ENCODE measurements around the gene RIMS4. TPM values are rescaled to one million over a fixed set of nuclear protein-coding genes. Genes with fewer than 3 reads are reported as not detected.

Gene RIMS4
- total RNA-seq, 1 donor = 0.36 TPM

GRCh38 chr20:44704551-44704971 is 105.8 kb downstream of the RIMS4 start:
- Histone ChIP-seq H3K4me3 (ENCODE audit: insufficient read depth, low read length) (no peak overlapping the region), H3K4me1 (ENCODE audit: insufficient read depth, low read length) (peaks cover 64% of the 10 kb centered on the region), H3K36me3 (ENCODE audit: insufficient read depth, low read length) (no peaks in the 10 kb centered on the region), H4K20me1 (ENCODE audit: insufficient read depth, low read length) (no peaks in the 10 kb centered on the region), H3K79me2 (ENCODE audit: insufficient read depth, low read length) (no peaks in the 10 kb centered on the region), H2AFZ (ENCODE audit: low read length) (peak overlapping the region; percentile 33), H3K4me2 (ENCODE audit: insufficient read depth, low read length) (no peak overlapping the region), H3K27me3 (ENCODE audit: insufficient read depth, low read length) (no peaks in the 10 kb centered on the region), H3K9me3 (ENCODE audit: low read depth, low read length) (no peaks in the 10 kb centered on the region), H3K27ac (ENCODE audit: low read depth, low read length) (peak overlapping the region; percentile 49)
- peak; percentile 92 for DNase-seq (ENCODE audit: insufficient read length, low spot score, missing footprints)
- TF ChIP-seq CTCF (IDR thresholded peaks at IDR 0.05; ENCODE audit: extremely low read depth, low read depth, low read length) = no peak

- Histone ChIP-seq H3K27ac (ENCODE audit: low read depth, low read length) (peak overlapping the region; percentile 49), H3K79me2 (ENCODE audit: insufficient read depth, low read length) (no peaks in the 10 kb centered on the region), H3K4me2 (ENCODE audit: insufficient read depth, low read length) (no peak overlapping the region), H3K9me3 (ENCODE audit: low read depth, low read length) (no peaks in the 10 kb centered on the region), H4K20me1 (ENCODE audit: insufficient read depth, low read length) (no peaks in the 10 kb centered on the region), H3K27me3 (ENCODE audit: insufficient read depth, low read length) (no peaks in the 10 kb centered on the region), H3K36me3 (ENCODE audit: insufficient read depth, low read length) (no peaks in the 10 kb centered on the region), H3K4me1 (ENCODE audit: insufficient read depth, low read length) (peaks cover 64% of the 10 kb centered on the region), H3K4me3 (ENCODE audit: insufficient read depth, low read length) (no peak overlapping the region), H2AFZ (ENCODE audit: low read length) (peak overlapping the region; percentile 33)
- TF ChIP-seq CTCF (IDR thresholded peaks at IDR 0.05; ENCODE audit: extremely low read depth, low read depth, low read length) = no peak
- DNase-seq (ENCODE audit: insufficient read length, low spot score, missing footprints) = no peak
Measured at GRCh38 chr20:44703956-44704488, 106.3 kb downstream of the RIMS4 start.

- Histone ChIP-seq H3K4me1 (ENCODE audit: insufficient read depth, low read length) (peaks cover 64% of the 10 kb centered on the region), H4K20me1 (ENCODE audit: insufficient read depth, low read length) (no peaks in the 10 kb centered on the region), H3K27ac (ENCODE audit: low read depth, low read length) (peak overlapping the region; percentile 49), H3K9me3 (ENCODE audit: low read depth, low read length) (no peaks in the 10 kb centered on the region), H3K36me3 (ENCODE audit: insufficient read depth, low read length) (no peaks in the 10 kb centered on the region), H3K79me2 (ENCODE audit: insufficient read depth, low read length) (no peaks in the 10 kb centered on the region), H3K27me3 (ENCODE audit: insufficient read depth, low read length) (no peaks in the 10 kb centered on the region), H3K4me3 (ENCODE audit: insufficient read depth, low read length) (no peak overlapping the region), H2AFZ (ENCODE audit: low read length) (no peak overlapping the region), H3K4me2 (ENCODE audit: insufficient read depth, low read length) (peak overlapping the region; percentile 46)
- no peak for DNase-seq (ENCODE audit: insufficient read length, low spot score, missing footprints)
- TF ChIP-seq CTCF (IDR thresholded peaks at IDR 0.05; ENCODE audit: extremely low read depth, low read depth, low read length) = no peak
Measured at GRCh38 chr20:44703183-44703925, 107.0 kb downstream of the RIMS4 start.

GRCh38 chr20:44702776-44703175 is 107.6 kb downstream of the RIMS4 start:
- H3K36me3 ChIP-seq (ENCODE audit: insufficient read depth, low read length) = no peaks in the 10 kb centered on the region
- H3K27ac ChIP-seq (ENCODE audit: low read depth, low read length) = peak overlapping the region; percentile 53
- H3K9me3 ChIP-seq (ENCODE audit: low read depth, low read length) = no peaks in the 10 kb centered on the region
- H3K27me3 ChIP-seq (ENCODE audit: insufficient read depth, low read length) = no peaks in the 10 kb centered on the region
- no peaks in the 10 kb centered on the region for H3K79me2 ChIP-seq (ENCODE audit: insufficient read depth, low read length)
- no peak overlapping the region for H2AFZ ChIP-seq (ENCODE audit: low read length)
- no peak overlapping the region for H3K4me3 ChIP-seq (ENCODE audit: insufficient read depth, low read length)
- no peaks in the 10 kb centered on the region for H4K20me1 ChIP-seq (ENCODE audit: insufficient read depth, low read length)
- peak overlapping the region; percentile 46 for H3K4me2 ChIP-seq (ENCODE audit: insufficient read depth, low read length)
- DNase-seq (ENCODE audit: insufficient read length, low spot score, missing footprints) = peak; percentile 95
- no peak for TF ChIP-seq CTCF (IDR thresholded peaks at IDR 0.05; ENCODE audit: extremely low read depth, low read depth, low read length)
- peaks cover 64% of the 10 kb centered on the region for H3K4me1 ChIP-seq (ENCODE audit: insufficient read depth, low read length)

All from osteoblast (primary cell).